DOHH2 (cell line): ENCODE data around the gene EPB41L2.
A peak's percentile ranks its signal among the peaks of the same experiment; 100 is the strongest.

Experiments used
- H3F3A ChIP-seq: fragments of 200-600 bp; sonication (generic), shearing (Covaris generic); 2 replicates; pipeline ENCODE4 v1.6.0; 2016; ENCODE audit warnings: antibody characterized with exemption, mild to moderate bottlenecking; ENCODE audit not compliant: control insufficient read depth, insufficient read depth
- H3K27ac ChIP-seq: fragments of 200-600 bp; sonication (generic); 2 replicates; pipeline ENCODE4 v1.5.1; 2014; ENCODE audit warnings: low read depth, mild to moderate bottlenecking, low read length, moderate library complexity
- H3K27me3 ChIP-seq: fragments of 200-600 bp; sonication (generic); 2 replicates; pipeline ENCODE4 v1.6.1; 2014; ENCODE audit warnings: mild to moderate bottlenecking, low read length, mixed read lengths; ENCODE audit not compliant: control insufficient read depth
- H3K36me3 ChIP-seq: fragments of 200-600 bp; sonication (generic); 2 replicates; pipeline ENCODE4 v1.6.1; 2014; ENCODE audit warnings: mild to moderate bottlenecking, low read length, moderate library complexity, mixed read lengths; ENCODE audit not compliant: control insufficient read depth
- H3K4me1 ChIP-seq: fragments of 200-600 bp; sonication (generic); 2 replicates; pipeline ENCODE4 v1.6.1; 2014; ENCODE audit warnings: mild to moderate bottlenecking, low read length, mixed read lengths; ENCODE audit not compliant: control insufficient read depth
- H3K4me2 ChIP-seq: fragments of 200-600 bp; sonication (generic); 2 replicates; pipeline ENCODE4 v1.6.0; 2014; ENCODE audit warnings: mild to moderate bottlenecking, low read length, moderate library complexity
- H3K4me3 ChIP-seq: fragments of 200-600 bp; sonication (generic); 2 replicates; pipeline ENCODE4 v1.5.1; 2014; ENCODE audit warnings: mild to moderate bottlenecking, low read length, mixed read lengths
- H3K79me2 ChIP-seq: fragments of 200-600 bp; sonication (generic); 2 replicates; pipeline ENCODE4 v1.6.1; 2014; ENCODE audit warnings: mild to moderate bottlenecking, low read length, mixed read lengths; ENCODE audit not compliant: control insufficient read depth
- H3K9me2 ChIP-seq: fragments of 200-600 bp; sonication (generic); replicated peaks from 2 replicates; pipeline ENCODE4 v1.6.1; 2014; ENCODE audit warnings: mild to moderate bottlenecking, low read length, mixed read lengths; ENCODE audit not compliant: control insufficient read depth
- H3K9me3 ChIP-seq: fragments of 200-600 bp; sonication (generic); 2 replicates; pipeline ENCODE4 v1.6.1; 2014; ENCODE audit warnings: antibody characterized with exemption, low read length, mixed read lengths; ENCODE audit not compliant: control insufficient read depth, insufficient read depth
- H4K20me1 ChIP-seq: fragments of 200-600 bp; sonication (generic); 2 replicates; pipeline ENCODE4 v1.6.0; 2014; ENCODE audit warnings: low read depth, mild to moderate bottlenecking, antibody characterized with exemption, low read length, moderate library complexity; ENCODE audit not compliant: control insufficient read depth, insufficient read depth
- CTCF ChIP-seq: fragments of 200-600 bp; sonication (generic); IDR thresholded peaks from one replicate; pipeline ENCODE4 v1.5.1; 2014; ENCODE audit warnings: antibody characterized with exemption, mild to moderate bottlenecking, low read depth, low read length; ENCODE audit not compliant: poor library complexity, severe bottlenecking
- EZH2phosphoT487 ChIP-seq: fragments of 200-600 bp; sonication (generic); IDR thresholded peaks from 2 replicates; pipeline ENCODE4 v1.6.1; 2017; ENCODE audit warnings: borderline replicate concordance, mild to moderate bottlenecking, antibody characterized with exemption, low read length, moderate library complexity, mixed read lengths

The EPB41L2 gene

GRCh38 chr6:131084982-131085381 is 21.9 kb upstream of the EPB41L2 start:
- Histone ChIP-seq H3K27me3 (no peaks in the 10 kb centered on the region), H3K4me1 (peaks cover 4% of the 10 kb centered on the region), H3F3A (no peaks in the 10 kb centered on the region), H3K4me2 (no peak overlapping the region), H3K9me2 (no peaks in the 10 kb centered on the region), H3K79me2 (no peaks in the 10 kb centered on the region), H4K20me1 (no peaks in the 10 kb centered on the region), H3K27ac (no peak overlapping the region), H3K9me3 (no peaks in the 10 kb centered on the region), H3K4me3 (no peak overlapping the region), H3K36me3 (no peaks in the 10 kb centered on the region)
- TF ChIP-seq CTCF (peak; percentile 42), EZH2phosphoT487 (no peak)

- Histone ChIP-seq H3K36me3 (no peaks in the 10 kb centered on the region), H3K9me2 (no peaks in the 10 kb centered on the region), H3F3A (no peaks in the 10 kb centered on the region), H3K4me1 (no peaks in the 10 kb centered on the region), H3K79me2 (no peaks in the 10 kb centered on the region), H3K4me2 (no peak overlapping the region), H3K27ac (no peak overlapping the region), H4K20me1 (no peaks in the 10 kb centered on the region), H3K4me3 (no peak overlapping the region), H3K27me3 (no peaks in the 10 kb centered on the region), H3K9me3 (no peaks in the 10 kb centered on the region)
- TF ChIP-seq EZH2phosphoT487 (no peak), CTCF (no peak)
These were observed 20.6 kb upstream of the EPB41L2 start for GRCh38 chr6:131083687-131084086.

- no peak overlapping the region for H3K27ac ChIP-seq
- no peaks in the 10 kb centered on the region for H3K27me3 ChIP-seq
- H3K9me3 ChIP-seq = no peaks in the 10 kb centered on the region
- no peaks in the 10 kb centered on the region for H3K4me1 ChIP-seq
- H3K79me2 ChIP-seq = no peaks in the 10 kb centered on the region
- no peak overlapping the region for H3K4me2 ChIP-seq
- no peaks in the 10 kb centered on the region for H3K36me3 ChIP-seq
- no peaks in the 10 kb centered on the region for H4K20me1 ChIP-seq
- H3K9me2 ChIP-seq = no peaks in the 10 kb centered on the region
- H3K4me3 ChIP-seq = no peak overlapping the region
- H3F3A ChIP-seq = no peaks in the 10 kb centered on the region
- no peak for TF ChIP-seq EZH2phosphoT487
- no peak for TF ChIP-seq CTCF
These were observed 19.3 kb upstream of the EPB41L2 start for GRCh38 chr6:131082335-131082734.

- no peaks in the 10 kb centered on the region for H3F3A ChIP-seq
- H3K36me3 ChIP-seq = no peaks in the 10 kb centered on the region
- H3K4me1 ChIP-seq = no peaks in the 10 kb centered on the region
- H3K79me2 ChIP-seq = no peaks in the 10 kb centered on the region
- TF ChIP-seq EZH2phosphoT487 = no peak
- no peak for TF ChIP-seq CTCF
- H3K27ac ChIP-seq = no peak overlapping the region
- no peaks in the 10 kb centered on the region for H3K27me3 ChIP-seq
- H3K4me3 ChIP-seq = no peak overlapping the region
- no peaks in the 10 kb centered on the region for H3K9me3 ChIP-seq
- no peaks in the 10 kb centered on the region for H4K20me1 ChIP-seq
- H3K9me2 ChIP-seq = no peaks in the 10 kb centered on the region
- H3K4me2 ChIP-seq = no peak overlapping the region
These were observed 17.0 kb upstream of the EPB41L2 start for GRCh38 chr6:131080084-131080483.
